ENCODE measurements around the gene DPT.

DPT gene

GRCh38 chr1:168656485-168656884, 72.5 kb downstream of the DPT start:
- ChIA-PET CTCF (no interaction called here), POLR2A (no interaction called here)
- Histone ChIP-seq H3K4me3 (ENCODE audit: control insufficient read depth in 1 of 7, extremely low read depth in 1 of 7, insufficient read depth in 4 of 7, low read depth in 2 of 7, low read length in 6 of 7) (no peak overlapping the region), H3K4me1 (ENCODE audit: control extremely low read depth in 1 of 4, control insufficient read depth in 4 of 4, insufficient read depth in 4 of 4, low read length in 3 of 4) (no peaks in the 10 kb centered on the region), H3K27ac (ENCODE audit: insufficient read depth in 1 of 2, low read depth in 1 of 2, low read length in 2 of 2, poor library complexity in 1 of 2, severe bottlenecking in 2 of 2) (no peak overlapping the region), H3K36me3 (ENCODE audit: control insufficient read depth in 4 of 4, insufficient read depth in 4 of 4, low read length in 3 of 4) (no peaks in the 10 kb centered on the region), H3K9me3 (ENCODE audit: control extremely low read depth in 1 of 5, control insufficient read depth in 4 of 5, insufficient read depth in 2 of 5, low read depth in 1 of 5, low read length in 4 of 5) (no peaks in the 10 kb centered on the region), H3K27me3 (replicated peaks in 2 of 5; ENCODE audit: control insufficient read depth in 4 of 5, insufficient read depth in 5 of 5, low read length in 4 of 5) (no peaks in the 10 kb centered on the region)
- DNase-seq = no peak
- 100% methylated on average over 1 of the region's 1 CpG for WGBS (ENCODE audit: insufficient coverage)

- H3K27me3 ChIP-seq (replicated peaks in 2 of 5; ENCODE audit: control insufficient read depth in 4 of 5, insufficient read depth in 5 of 5, low read length in 4 of 5) = no peaks in the 10 kb centered on the region
- H3K9me3 ChIP-seq (ENCODE audit: control extremely low read depth in 1 of 5, control insufficient read depth in 4 of 5, insufficient read depth in 2 of 5, low read depth in 1 of 5, low read length in 4 of 5) = no peaks in the 10 kb centered on the region
- H3K36me3 ChIP-seq (ENCODE audit: control insufficient read depth in 4 of 4, insufficient read depth in 4 of 4, low read length in 3 of 4) = no peaks in the 10 kb centered on the region
- no peak for DNase-seq
- WGBS (ENCODE audit: insufficient coverage) = 97% methylated on average over 3 of the region's 6 CpGs
- POLR2A ChIA-PET = no interaction called here
- CTCF ChIA-PET = interaction anchor here (0.9 kb wide), 1 partner anchor 74 kb away, joined by 3 read pairs; no protein-coding TSS in a partner anchor
- peaks cover 0 to 2% (median 0%) of the 10 kb centered on the region in 4 experiments for H3K4me1 ChIP-seq (ENCODE audit: control extremely low read depth in 1 of 4, control insufficient read depth in 4 of 4, insufficient read depth in 4 of 4, low read length in 3 of 4)
- no peak overlapping the region for H3K27ac ChIP-seq (ENCODE audit: insufficient read depth in 1 of 2, low read depth in 1 of 2, low read length in 2 of 2, poor library complexity in 1 of 2, severe bottlenecking in 2 of 2)
- no peak overlapping the region for H3K4me3 ChIP-seq (ENCODE audit: control insufficient read depth in 1 of 7, extremely low read depth in 1 of 7, insufficient read depth in 4 of 7, low read depth in 2 of 7, low read length in 6 of 7)
Observed at GRCh38 chr1:168654198-168654915, 74.6 kb downstream of the DPT start.

- CTCF ChIA-PET = no interaction called here
- no peak for DNase-seq
- Histone ChIP-seq H3K4me1 (ENCODE audit: control extremely low read depth in 1 of 4, control insufficient read depth in 4 of 4, insufficient read depth in 4 of 4, low read length in 3 of 4) (peaks cover 0 to 2% (median 0%) of the 10 kb centered on the region in 4 experiments), H3K9me3 (ENCODE audit: control extremely low read depth in 1 of 5, control insufficient read depth in 4 of 5, insufficient read depth in 2 of 5, low read depth in 1 of 5, low read length in 4 of 5) (no peaks in the 10 kb centered on the region), H3K27me3 (replicated peaks in 2 of 5; ENCODE audit: control insufficient read depth in 4 of 5, insufficient read depth in 5 of 5, low read length in 4 of 5) (no peaks in the 10 kb centered on the region), H3K27ac (ENCODE audit: insufficient read depth in 1 of 2, low read depth in 1 of 2, low read length in 2 of 2, poor library complexity in 1 of 2, severe bottlenecking in 2 of 2) (no peak overlapping the region), H3K36me3 (ENCODE audit: control insufficient read depth in 4 of 4, insufficient read depth in 4 of 4, low read length in 3 of 4) (no peaks in the 10 kb centered on the region), H3K4me3 (ENCODE audit: control insufficient read depth in 1 of 7, extremely low read depth in 1 of 7, insufficient read depth in 4 of 7, low read depth in 2 of 7, low read length in 6 of 7) (no peak overlapping the region)
- 100% methylated on average over 2 of the region's 2 CpGs for WGBS (ENCODE audit: insufficient coverage)
- POLR2A ChIA-PET = no interaction called here
Observed at GRCh38 chr1:168653567-168653966, 75.4 kb downstream of the DPT start.

GRCh38 chr1:168645721-168646120, 83.3 kb downstream of the DPT start:
- Histone ChIP-seq H3K4me3 (ENCODE audit: control insufficient read depth in 1 of 7, extremely low read depth in 1 of 7, insufficient read depth in 4 of 7, low read depth in 2 of 7, low read length in 6 of 7) (no peak overlapping the region), H3K4me1 (ENCODE audit: control extremely low read depth in 1 of 4, control insufficient read depth in 4 of 4, insufficient read depth in 4 of 4, low read length in 3 of 4) (peaks cover 0 to 2% (median 0%) of the 10 kb centered on the region in 4 experiments), H3K36me3 (ENCODE audit: control insufficient read depth in 4 of 4, insufficient read depth in 4 of 4, low read length in 3 of 4) (no peaks in the 10 kb centered on the region), H3K9me3 (ENCODE audit: control extremely low read depth in 1 of 5, control insufficient read depth in 4 of 5, insufficient read depth in 2 of 5, low read depth in 1 of 5, low read length in 4 of 5) (peaks cover 0 to 3% (median 0%) of the 10 kb centered on the region in 5 experiments), H3K27ac (ENCODE audit: insufficient read depth in 1 of 2, low read depth in 1 of 2, low read length in 2 of 2, poor library complexity in 1 of 2, severe bottlenecking in 2 of 2) (no peak overlapping the region), H3K27me3 (replicated peaks in 2 of 5; ENCODE audit: control insufficient read depth in 4 of 5, insufficient read depth in 5 of 5, low read length in 4 of 5) (no peaks in the 10 kb centered on the region)
- WGBS (ENCODE audit: insufficient coverage) = 100% methylated on average over 2 of the region's 3 CpGs
- CTCF ChIA-PET = no interaction called here
- DNase-seq = no peak
- POLR2A ChIA-PET = no interaction called here
